ENCODE data around the gene AKR1E2.

GRCh38 chr10:4781955-4782354, 44.1 kb upstream of the AKR1E2 start:
- TF ChIP-seq CTCF (IDR thresholded peaks at IDR 0.05): no peak
- TF ChIP-seq POLR2A (IDR thresholded peaks at IDR 0.05): no peak
